ENCODE results near the gene PCBP2.

DNA sequence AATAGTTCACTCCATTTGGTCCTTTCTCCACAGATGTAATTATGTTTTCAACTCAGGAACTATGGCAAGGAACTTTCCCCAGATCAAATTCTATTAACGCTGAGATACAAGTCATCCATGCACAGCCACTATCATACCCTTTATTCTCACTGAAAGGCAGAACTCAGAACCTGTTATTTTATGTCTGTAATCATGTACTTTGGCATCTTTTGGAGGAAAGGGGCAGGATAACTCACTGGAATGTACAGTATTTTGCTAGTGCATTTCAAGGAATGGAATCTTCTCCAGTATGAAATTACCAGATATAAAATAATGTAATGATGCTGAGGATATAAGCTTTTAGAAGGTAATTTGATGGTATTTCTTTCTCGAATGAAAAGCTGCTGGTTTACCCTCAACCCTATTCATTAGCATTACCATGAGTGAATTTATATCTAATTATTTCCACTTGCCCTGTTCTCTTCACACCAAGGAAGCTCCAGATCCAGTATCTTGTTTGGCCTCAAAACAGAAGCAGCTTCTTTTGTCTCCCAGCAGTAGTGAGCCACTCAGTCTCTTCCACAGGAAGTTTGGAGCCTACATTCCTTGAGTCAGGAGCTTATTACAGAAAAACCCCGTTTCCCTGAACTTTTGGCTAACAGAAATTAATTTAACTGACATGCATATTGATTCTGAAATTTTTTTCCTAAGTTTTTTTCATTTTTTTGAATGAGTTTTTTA is 38.3 kb upstream of the PCBP2 start:
- TF ChIP-seq EZH2 (IDR thresholded peaks at IDR 0.05; ENCODE audit: low read length, missing control alignments), result no peak
- TF ChIP-seq, protein P1, sequence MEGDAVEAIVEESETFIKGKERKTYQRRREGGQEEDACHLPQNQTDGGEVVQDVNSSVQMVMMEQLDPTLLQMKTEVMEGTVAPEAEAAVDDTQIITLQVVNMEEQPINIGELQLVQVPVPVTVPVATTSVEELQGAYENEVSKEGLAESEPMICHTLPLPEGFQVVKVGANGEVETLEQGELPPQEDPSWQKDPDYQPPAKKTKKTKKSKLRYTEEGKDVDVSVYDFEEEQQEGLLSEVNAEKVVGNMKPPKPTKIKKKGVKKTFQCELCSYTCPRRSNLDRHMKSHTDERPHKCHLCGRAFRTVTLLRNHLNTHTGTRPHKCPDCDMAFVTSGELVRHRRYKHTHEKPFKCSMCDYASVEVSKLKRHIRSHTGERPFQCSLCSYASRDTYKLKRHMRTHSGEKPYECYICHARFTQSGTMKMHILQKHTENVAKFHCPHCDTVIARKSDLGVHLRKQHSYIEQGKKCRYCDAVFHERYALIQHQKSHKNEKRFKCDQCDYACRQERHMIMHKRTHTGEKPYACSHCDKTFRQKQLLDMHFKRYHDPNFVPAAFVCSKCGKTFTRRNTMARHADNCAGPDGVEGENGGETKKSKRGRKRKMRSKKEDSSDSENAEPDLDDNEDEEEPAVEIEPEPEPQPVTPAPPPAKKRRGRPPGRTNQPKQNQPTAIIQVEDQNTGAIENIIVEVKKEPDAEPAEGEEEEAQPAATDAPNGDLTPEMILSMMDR (conservative IDR thresholded peaks at IDR 0.05 in 1 of 2, IDR thresholded peaks at IDR 0.05 in 1 of 2; ENCODE audit: low read depth in 1 of 2, low read length in 2 of 2), result no peak
